ENCODE results near the gene SECTM1. TPM values are rescaled to one million over a fixed set of nuclear protein-coding genes. Genes with fewer than 3 reads are reported as not detected.

SECTM1 gene
- total RNA-seq, 1 donor from 2014 or later: not detected

GRCh38 chr17:82285141-82285540 is 48.4 kb downstream of the SECTM1 start:
- H3K27me3 Mint-ChIP-seq: peaks cover 15% of the 10 kb centered on the region
- no peak for DNase-seq (ENCODE audit: low spot score, unreplicated experiment)
- no peak overlapping the region for H3K27ac Mint-ChIP-seq
- no peak overlapping the region for H3K4me3 Mint-ChIP-seq (ENCODE audit: low read depth)
- TF ChIP-seq CTCF (IDR thresholded peaks at IDR 0.05; ENCODE audit: unreplicated experiment): no peak
- peaks cover 8% of the 10 kb centered on the region for H3K4me1 Mint-ChIP-seq (ENCODE audit: low read depth)
- no peaks in the 10 kb centered on the region for H3K9me3 Mint-ChIP-seq (ENCODE audit: low read depth)
- no peaks in the 10 kb centered on the region for H3K36me3 Mint-ChIP-seq (ENCODE audit: insufficient read depth)

GRCh38 chr17:82283208-82283749 is 50.3 kb downstream of the SECTM1 start:
- Mint-ChIP-seq H3K27ac (no peak overlapping the region), H3K36me3 (ENCODE audit: insufficient read depth) (no peaks in the 10 kb centered on the region), H3K27me3 (peaks cover 15% of the 10 kb centered on the region), H3K4me1 (ENCODE audit: low read depth) (peaks cover 9% of the 10 kb centered on the region), H3K9me3 (ENCODE audit: low read depth) (no peaks in the 10 kb centered on the region), H3K4me3 (ENCODE audit: low read depth) (no peak overlapping the region)
- no peak for TF ChIP-seq CTCF (IDR thresholded peaks at IDR 0.05; ENCODE audit: unreplicated experiment)
- no peak for DNase-seq (ENCODE audit: low spot score, unreplicated experiment)

GRCh38 chr17:82282239-82283207 is 51.0 kb downstream of the SECTM1 start:
- TF ChIP-seq CTCF (IDR thresholded peaks at IDR 0.05; ENCODE audit: unreplicated experiment): no peak
- Mint-ChIP-seq H3K27ac (no peak overlapping the region), H3K36me3 (ENCODE audit: insufficient read depth) (no peaks in the 10 kb centered on the region), H3K27me3 (peaks cover 15% of the 10 kb centered on the region), H3K4me1 (ENCODE audit: low read depth) (peaks cover 12% of the 10 kb centered on the region), H3K9me3 (ENCODE audit: low read depth) (no peaks in the 10 kb centered on the region), H3K4me3 (ENCODE audit: low read depth) (no peak overlapping the region)
- no peak for DNase-seq (ENCODE audit: low spot score, unreplicated experiment)

GRCh38 chr17:82281502-82282238 is 51.9 kb downstream of the SECTM1 start:
- TF ChIP-seq CTCF (IDR thresholded peaks at IDR 0.05; ENCODE audit: unreplicated experiment): no peak
- Mint-ChIP-seq H3K9me3 (ENCODE audit: low read depth) (no peaks in the 10 kb centered on the region), H3K36me3 (ENCODE audit: insufficient read depth) (no peaks in the 10 kb centered on the region), H3K27ac (peak overlapping the region; percentile 3), H3K27me3 (peaks cover 15% of the 10 kb centered on the region), H3K4me1 (ENCODE audit: low read depth) (peaks cover 16% of the 10 kb centered on the region), H3K4me3 (ENCODE audit: low read depth) (no peak overlapping the region)
- no peak for DNase-seq (ENCODE audit: low spot score, unreplicated experiment)

GRCh38 chr17:82281076-82281475 is 52.5 kb downstream of the SECTM1 start:
- TF ChIP-seq CTCF (IDR thresholded peaks at IDR 0.05; ENCODE audit: unreplicated experiment): no peak
- no peaks in the 10 kb centered on the region for H3K9me3 Mint-ChIP-seq (ENCODE audit: low read depth)
- peaks cover 15% of the 10 kb centered on the region for H3K27me3 Mint-ChIP-seq
- no peak for DNase-seq (ENCODE audit: low spot score, unreplicated experiment)
- peaks cover 2% of the 10 kb centered on the region for H3K36me3 Mint-ChIP-seq (ENCODE audit: insufficient read depth)
- no peak overlapping the region for H3K4me3 Mint-ChIP-seq (ENCODE audit: low read depth)
- peaks cover 16% of the 10 kb centered on the region for H3K4me1 Mint-ChIP-seq (ENCODE audit: low read depth)
- H3K27ac Mint-ChIP-seq: peak overlapping the region; percentile 3
